Hepatocyte (in vitro differentiated cells): ENCODE results near the gene MARCHF3.
"Not testable (repeated sequence)": the region's sequence is repeated elsewhere in the genome, so short reads cannot be mapped to it uniquely, and the experiment has no call there.

ENCODE experiments used
- CTCF ChIP-seq: fragments of 200-600 bp; sonication (generic); IDR thresholded peaks from 2 replicates; pipeline ENCODE4 v1.5.1; 2016; ENCODE audit warnings: antibody characterized with exemption, mild to moderate bottlenecking; ENCODE audit not compliant: poor library complexity
- EZH2 ChIP-seq: fragments of 200-600 bp; sonication (generic); IDR thresholded peaks from 2 replicates; pipeline ENCODE4 v1.6.1; 2016; ENCODE audit warnings: antibody characterized with exemption, mild to moderate bottlenecking, borderline replicate concordance
- EZH2phosphoT487 ChIP-seq: fragments of 200-600 bp; sonication (generic); IDR thresholded peaks from one replicate; pipeline ENCODE4 v1.6.1; 2018; ENCODE audit warnings: antibody characterized with exemption, mild to moderate bottlenecking, low read depth, moderate library complexity; ENCODE audit not compliant: unreplicated experiment, severe bottlenecking

GRCh38 chr5:127053551-127053950 lies 23.2 kb upstream of the MARCHF3 start:
- not testable (repeated sequence) for TF ChIP-seq CTCF, EZH2, EZH2phosphoT487
